Endothelial cell of umbilical vein (primary cell): Measurements from ENCODE around the gene PLEKHA8. TPM values are rescaled to one million over a fixed set of nuclear protein-coding genes. Genes with fewer than 3 reads are reported as not detected.
A peak's percentile ranks its signal among the peaks of the same experiment; 100 is the strongest.

Source experiments
- BruUV-seq: library from RNA; stranded (reverse); fragments of 400-500 nt; replicated peaks from 2 replicates; lab custom pipeline; 2021; lab: Mats Ljungman, UMichigan
- CTCF ChIA-PET: fragments of 300-600, 350-600 bp; sonication (Branson Sonifier 250); formaldehyde crosslinking; loops from one replicate; lab custom pipeline; 2021; ENCODE audit warnings: antibody characterized with exemption, inconsistent platforms; lab: Charles Lee
- POLR2A ChIA-PET: fragments of 300-600, 350-600 bp; sonication (Branson Sonifier 250); formaldehyde crosslinking; loops from one replicate; lab custom pipeline; 2021; ENCODE audit warnings: antibody characterized with exemption, inconsistent platforms; lab: Charles Lee
- DNase-seq: peaks from one replicate; pipeline ENCODE4 v3.0.0-alpha.2; 2011; ENCODE audit warnings: low read depth, low spot score
- FAIRE-seq: peaks from 2 replicates; lab custom pipeline; 2011; peaks lifted over from hg19 to GRCh38; lab: Jason Lieb, UNC
- H2AFZ ChIP-seq: 2 replicates; pipeline ENCODE4 v1.6.0; 2012; ENCODE audit warnings: low read depth, low read length, control low read depth, inconsistent platforms
- H3K27ac ChIP-seq: 2 replicates; pipeline ENCODE4 v1.5.1; 2011; ENCODE audit warnings: low read depth, mild to moderate bottlenecking, control low read depth, low read length, moderate library complexity; ENCODE audit not compliant: insufficient read depth
- H3K27me3 ChIP-seq, 2 experiments: 2 replicates each; pipeline versions ENCODE4 v1.6.0 to v1.6.1; 2011; ENCODE audit warnings: low read length in 2 of 2, mixed read lengths in 1 of 2; ENCODE audit not compliant: control insufficient read depth in 2 of 2, insufficient read depth in 2 of 2
- H3K36me3 ChIP-seq, 2 experiments: 2 replicates in 1 of 2; 3 replicates in 1 of 2; pipeline ENCODE4 v1.5.1; 2011; ENCODE audit warnings: low read length in 2 of 2, mild to moderate bottlenecking in 1 of 2, moderate library complexity in 1 of 2; ENCODE audit not compliant: control insufficient read depth in 2 of 2, insufficient read depth in 2 of 2; ENCODE audit errors: extremely low read depth in 1 of 2
- H3K4me1 ChIP-seq: 3 replicates; pipeline ENCODE4 v1.5.1; 2011; ENCODE audit warnings: mild to moderate bottlenecking, low read length; ENCODE audit not compliant: control insufficient read depth, insufficient read depth; ENCODE audit errors: extremely low read depth
- H3K4me2 ChIP-seq: 2 replicates; pipeline ENCODE4 v1.6.1; 2011; ENCODE audit warnings: low read length, control low read depth, mixed read lengths; ENCODE audit not compliant: insufficient read depth
- H3K4me3 ChIP-seq, 3 experiments: fragments of 200-600 bp in 1 of 3; sonication (generic), shearing (Covaris generic) in 1 of 3; replicated peaks in 1 of 3; 2 replicates each; pipeline ENCODE4 v1.5.1; 2011 to 2016; ENCODE audit warnings: control low read depth in 3 of 3, low read length in 3 of 3, mild to moderate bottlenecking in 2 of 3, inconsistent platforms in 1 of 3, low read depth in 1 of 3, moderate library complexity in 1 of 3; ENCODE audit not compliant: insufficient read depth in 1 of 3
- H3K79me2 ChIP-seq: 2 replicates; pipeline ENCODE4 v1.6.0; 2012; ENCODE audit warnings: low read length, inconsistent platforms; ENCODE audit not compliant: control insufficient read depth, insufficient read depth
- H3K9ac ChIP-seq: replicated peaks from 2 replicates; pipeline ENCODE3; 2011; ENCODE audit warnings: low read length, control low read depth; ENCODE audit not compliant: insufficient read depth; ENCODE audit errors: extremely low read depth
- H3K9me1 ChIP-seq: replicated peaks from 3 replicates; pipeline ENCODE4 v1.6.0; 2011; ENCODE audit warnings: mild to moderate bottlenecking, low read length; ENCODE audit not compliant: control insufficient read depth, insufficient read depth; ENCODE audit errors: extremely low read depth
- H3K9me3 ChIP-seq: replicated peaks from 2 replicates; pipeline ENCODE4 v1.5.1; 2012; ENCODE audit warnings: low read length, inconsistent platforms; ENCODE audit not compliant: control insufficient read depth, insufficient read depth
- H4K20me1 ChIP-seq: replicated peaks from 2 replicates; pipeline ENCODE3; 2011; ENCODE audit warnings: mild to moderate bottlenecking, low read length; ENCODE audit not compliant: control insufficient read depth, insufficient read depth; ENCODE audit errors: extremely low read depth
- EZH2 ChIP-seq: IDR thresholded peaks from 2 replicates; pipeline ENCODE4 v1.6.1; 2012; ENCODE audit warnings: borderline replicate concordance, low read depth, mild to moderate bottlenecking, moderate library complexity, low read length, inconsistent platforms; ENCODE audit not compliant: severe bottlenecking
- FOS ChIP-seq: IDR thresholded peaks from 2 replicates; pipeline ENCODE4 v1.6.1; 2011; ENCODE audit warnings: mild to moderate bottlenecking, low read length, moderate library complexity, borderline replicate concordance; ENCODE audit not compliant: insufficient read depth
- GATA2 ChIP-seq: IDR thresholded peaks from 2 replicates; pipeline ENCODE4 v1.7.0; 2011; ENCODE audit warnings: low read depth, mild to moderate bottlenecking, moderate library complexity, mixed read lengths, low read length; ENCODE audit not compliant: insufficient read length, insufficient read depth
- JUN ChIP-seq: IDR thresholded peaks from 2 replicates; pipeline ENCODE4 v1.6.1; 2011; ENCODE audit warnings: borderline replicate concordance, low read depth; ENCODE audit not compliant: insufficient read length, insufficient read depth
- MYC ChIP-seq: IDR thresholded peaks from one replicate; pipeline ENCODE4 v1.6.1; 2011; ENCODE audit warnings: mild to moderate bottlenecking, low read depth, low read length
- POLR2A ChIP-seq: IDR thresholded peaks from 2 replicates; pipeline ENCODE4 v1.6.1; 2012; ENCODE audit warnings: low read depth, mild to moderate bottlenecking, control low read depth, low read length
- POLR2AphosphoS5 ChIP-seq: IDR thresholded peaks from 2 replicates; pipeline ENCODE4 v1.6.1; 2012; ENCODE audit warnings: low read depth, mild to moderate bottlenecking, control low read depth, low read length, moderate library complexity; ENCODE audit not compliant: insufficient read depth
- dilution Hi-C: fragments of 300-500 bp; cut with MboI; formaldehyde crosslinking; loops from one replicate; pipeline ENCODE4 v1.15.0; 2019; ENCODE audit warnings: low sequenced_read_pairs; ENCODE audit not compliant: extremely low pct_ligation_motif_present
- intact Hi-C: fragments of 100-400 bp; cut with micrococcal nuclease; formaldehyde crosslinking; loops from one replicate; pipeline ENCODE4 v1.10.0; 2022
- polyA plus RNA-seq, 4 experiments: library from polyadenylated mRNA; depleted of rRNA in 3 of 4; stranded (reverse) in 3 of 4; unstranded in 1 of 4; fragments of >200 nt; gene quantifications; 2 replicates each; pipeline versions ENCODE4 v1.2.1 to v1.2.3, GENCODE V29; 2011 to 2012; ENCODE audit warnings: missing spikeins in 1 of 4
- total RNA-seq: library from RNA; stranded (reverse); gene quantifications from 2 replicates; pipeline ENCODE4 v1.2.3, GENCODE V29; 2021
- TF ChIP-seq, protein P1 (sequence below), 2 donors: IDR thresholded peaks; 1 replicate in 1 of 2; 2 replicates in 1 of 2; pipeline ENCODE4 v1.5.1; 2011; ENCODE audit warnings: low read length in 2 of 2, mild to moderate bottlenecking in 2 of 2, moderate library complexity in 2 of 2, control low read depth in 1 of 2, inconsistent platforms in 1 of 2, low read depth in 1 of 2; ENCODE audit not compliant: insufficient read depth in 1 of 2; ENCODE audit errors: extremely low read depth in 1 of 2
- TF ChIP-seq, protein P2 (sequence below): IDR thresholded peaks from 2 replicates; pipeline ENCODE4 v1.6.1; 2011; ENCODE audit not compliant: insufficient read depth, insufficient read length

The PLEKHA8 gene
- total and polyA plus RNA-seq, 2 donors (not counting 3 experiments of a cell fraction or from before 2014, with no cell fraction given), result 4.5 to 19.8 TPM

DNA sequence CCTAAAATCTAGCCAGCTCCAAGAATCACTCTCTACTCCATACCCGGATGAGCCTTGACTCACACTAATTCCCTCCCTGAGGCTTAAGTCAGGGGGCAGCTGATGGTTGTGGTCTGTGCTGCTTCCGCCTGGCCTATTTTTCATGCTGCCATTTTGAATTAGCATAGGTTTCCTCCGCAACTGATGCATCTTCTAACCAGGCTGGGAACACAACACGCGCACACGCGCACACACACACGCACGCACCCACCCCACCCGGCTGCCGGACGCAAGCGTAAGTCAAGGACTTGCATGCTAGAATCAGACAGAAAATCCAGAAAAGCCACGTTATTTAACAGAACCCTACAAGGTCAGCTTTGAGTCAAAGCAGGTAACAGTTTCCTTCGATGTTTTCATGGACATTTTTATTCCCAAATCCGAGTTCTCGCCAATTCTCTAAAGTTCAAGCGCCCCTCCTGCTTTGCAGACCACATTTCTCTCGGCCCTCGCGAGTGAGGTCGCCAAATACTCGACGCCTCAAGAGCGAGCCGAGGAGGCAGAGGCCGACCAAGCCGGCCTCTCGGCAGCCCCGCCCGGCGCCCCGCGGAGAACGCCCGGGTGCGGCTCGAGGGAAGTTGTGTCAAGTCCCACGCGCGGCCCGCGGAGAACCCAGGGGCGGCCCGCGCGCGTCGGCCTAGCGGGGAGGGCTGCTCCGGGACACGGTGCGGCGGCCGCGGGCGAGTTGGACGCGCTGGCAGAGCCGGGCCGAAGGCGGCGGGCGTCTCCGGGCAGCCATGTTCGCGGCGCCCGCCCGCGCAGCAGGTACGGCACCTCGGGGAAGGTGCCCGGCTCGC, 39.6 kb upstream of the PLEKHA8 start:
- peak; percentile 9 for TF ChIP-seq POLR2AphosphoS5
- no peak for TF ChIP-seq POLR2A
- Histone ChIP-seq H3K9me3 (no peaks in the 10 kb centered on the region), H3K9ac (peak overlapping the region; percentile 87), H2AFZ (peak overlapping the region; percentile 35), H3K27ac (peak overlapping the region; percentile 93), H3K9me1 (no peaks in the 10 kb centered on the region), H3K27me3 (no peaks in the 10 kb centered on the region), H4K20me1 (no peaks in the 10 kb centered on the region), H3K4me2 (peak overlapping the region; percentile 90), H3K4me3 (peak overlapping the region; percentile 65 to 88 (median 87)), H3K4me1 (peaks cover 22% of the 10 kb centered on the region), H3K36me3 (no peaks in the 10 kb centered on the region), H3K79me2 (peaks cover 48% of the 10 kb centered on the region)
- DNase-seq (peak; percentile 47), FAIRE-seq (no peak)
- ChIA-PET CTCF (interaction anchor here (0.6 to 2.0 kb wide), 3 partner anchors 11 to 73 kb away, joined by 3 to 8 read pairs (median 3); no protein-coding TSS in a partner anchor), POLR2A (no interaction called here)
- intact Hi-C loops, result loop anchor here (1.0 to 2.0 kb wide), 3 partner anchors 38 to 74 kb away; partner anchors contain the start of gene FKBP14
- BruUV-seq, result no TSS peak
- dilution Hi-C loops, result no loop called here

DNA sequence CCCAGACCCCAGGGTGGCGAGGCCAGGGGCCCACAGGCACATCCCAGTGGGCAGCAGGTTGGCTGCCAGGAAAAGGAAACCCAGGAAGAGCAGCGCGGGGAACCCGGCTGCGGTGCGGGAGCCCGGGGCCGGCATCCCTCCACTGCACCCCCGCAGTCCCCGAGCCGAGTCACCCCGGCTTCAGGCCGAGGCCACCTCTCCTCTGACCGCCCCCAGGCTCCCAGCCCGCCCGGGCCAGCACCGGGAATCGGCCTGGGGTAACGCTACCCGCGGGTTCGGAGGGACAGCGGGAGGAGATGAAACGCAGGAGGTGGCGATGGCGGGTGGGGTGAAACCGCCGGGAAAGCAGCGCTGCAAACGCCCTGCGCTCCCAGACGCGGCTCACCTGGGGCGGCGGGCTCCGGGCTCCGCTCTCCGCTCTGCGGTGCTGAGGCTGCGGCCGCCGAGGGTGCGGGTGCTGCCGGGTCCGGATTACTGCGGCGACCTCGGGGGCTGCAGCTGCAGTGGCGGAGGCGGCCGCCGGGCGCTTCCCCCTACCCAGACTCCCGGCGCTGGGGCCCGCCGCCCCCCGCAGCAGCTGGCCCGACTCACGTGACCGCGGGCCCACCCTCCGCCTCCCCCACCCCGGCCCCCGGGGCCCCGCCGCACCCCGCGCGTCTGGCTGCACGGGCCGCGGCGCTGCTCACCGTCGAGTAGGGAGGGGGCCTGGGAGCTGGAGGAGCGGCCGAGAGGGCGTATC, 38.8 kb upstream of the PLEKHA8 start, which contains the start of gene SCRN1:
TSS of gene SCRN1 (minus strand) at position 545 of the 739 bp plus-strand sequence. CDS start 20,734 bp downstream, outside the sequence.
- BruUV-seq, result no TSS peak
- Histone ChIP-seq H4K20me1 (no peaks in the 10 kb centered on the region), H3K27me3 (no peaks in the 10 kb centered on the region), H3K79me2 (peaks cover 42% of the 10 kb centered on the region), H3K9me3 (no peaks in the 10 kb centered on the region), H3K36me3 (no peaks in the 10 kb centered on the region), H2AFZ (peak within 1 kb of the TSS; percentile 50), H3K9me1 (no peaks in the 10 kb centered on the region), H3K4me2 (peak within 1 kb of the TSS; percentile 90), H3K27ac (peak within 1 kb of the TSS; percentile 93), H3K9ac (peak within 1 kb of the TSS; percentile 87), H3K4me3 (peak within 1 kb of the TSS; percentile 65 to 88 (median 87)), H3K4me1 (peaks cover 22% of the 10 kb centered on the region)
- FAIRE-seq (no peak), DNase-seq (peak; percentile 39)
- dilution Hi-C loops (no loop called here), intact Hi-C loops (loop anchor here (1.0 to 2.0 kb wide), 2 partner anchors 41 to 73 kb away; no protein-coding TSS in a partner anchor)
- CTCF ChIA-PET, result interaction anchor here (0.9 kb wide), 1 partner anchor 72 kb away, joined by 3 read pairs; no protein-coding TSS in a partner anchor
- TF ChIP-seq POLR2AphosphoS5 (peak; percentile 59), GATA2 (no peak), POLR2A (peak; percentile 54), JUN (no peak), EZH2 (no peak), FOS (no peak), MYC (no peak)
- TF ChIP-seq, protein P1, sequence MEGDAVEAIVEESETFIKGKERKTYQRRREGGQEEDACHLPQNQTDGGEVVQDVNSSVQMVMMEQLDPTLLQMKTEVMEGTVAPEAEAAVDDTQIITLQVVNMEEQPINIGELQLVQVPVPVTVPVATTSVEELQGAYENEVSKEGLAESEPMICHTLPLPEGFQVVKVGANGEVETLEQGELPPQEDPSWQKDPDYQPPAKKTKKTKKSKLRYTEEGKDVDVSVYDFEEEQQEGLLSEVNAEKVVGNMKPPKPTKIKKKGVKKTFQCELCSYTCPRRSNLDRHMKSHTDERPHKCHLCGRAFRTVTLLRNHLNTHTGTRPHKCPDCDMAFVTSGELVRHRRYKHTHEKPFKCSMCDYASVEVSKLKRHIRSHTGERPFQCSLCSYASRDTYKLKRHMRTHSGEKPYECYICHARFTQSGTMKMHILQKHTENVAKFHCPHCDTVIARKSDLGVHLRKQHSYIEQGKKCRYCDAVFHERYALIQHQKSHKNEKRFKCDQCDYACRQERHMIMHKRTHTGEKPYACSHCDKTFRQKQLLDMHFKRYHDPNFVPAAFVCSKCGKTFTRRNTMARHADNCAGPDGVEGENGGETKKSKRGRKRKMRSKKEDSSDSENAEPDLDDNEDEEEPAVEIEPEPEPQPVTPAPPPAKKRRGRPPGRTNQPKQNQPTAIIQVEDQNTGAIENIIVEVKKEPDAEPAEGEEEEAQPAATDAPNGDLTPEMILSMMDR (IDR thresholded peaks at IDR 0.05; ENCODE audit: extremely low read depth in 1 of 2, insufficient read depth in 1 of 2, low read depth in 1 of 2, low read length in 2 of 2), result no peak
- TF ChIP-seq, protein P2, sequence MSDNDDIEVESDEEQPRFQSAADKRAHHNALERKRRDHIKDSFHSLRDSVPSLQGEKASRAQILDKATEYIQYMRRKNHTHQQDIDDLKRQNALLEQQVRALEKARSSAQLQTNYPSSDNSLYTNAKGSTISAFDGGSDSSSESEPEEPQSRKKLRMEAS, result no peak
- POLR2A ChIA-PET, result interaction anchor here (1.0 to 1.4 kb wide), 2 partner anchors 17 to 38 kb away, joined by 3 to 5 read pairs; partner anchors contain the start of gene FKBP14
